ENCODE data around the gene IGF2BP2. TPM values are rescaled to one million over a fixed set of nuclear protein-coding genes. Genes with fewer than 3 reads are reported as not detected.

The IGF2BP2 gene
- total and polyA plus RNA-seq, 2 of the 4 experiments (the other 2 are of a cell fraction), result 23.4 to 88.2 TPM

DNA sequence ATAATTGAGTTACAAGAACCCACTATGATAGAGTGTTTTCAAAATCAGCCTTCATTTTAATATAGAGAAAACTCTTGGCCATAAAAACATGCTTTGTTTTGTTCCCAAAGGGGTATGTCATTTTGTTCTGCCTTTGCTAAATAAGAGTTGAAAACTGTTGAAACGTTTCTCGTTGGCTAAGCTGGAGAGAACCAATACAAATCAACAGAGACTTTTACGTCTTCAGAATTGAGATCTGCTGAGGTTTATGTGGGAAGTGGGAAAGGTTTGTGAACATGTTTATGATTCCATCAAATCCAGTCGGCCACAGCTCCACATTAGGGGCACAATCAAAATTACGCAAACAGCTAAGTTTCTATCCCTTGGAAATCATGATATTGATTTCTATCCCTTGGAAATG lies 102.0 kb downstream of the IGF2BP2 start:
- no peak overlapping the region for H2BK20ac ChIP-seq (ENCODE audit: low read depth, low read length)
- H3K4ac ChIP-seq (ENCODE audit: low read depth, low read length), result no peak overlapping the region
- no peak overlapping the region for H3K18ac ChIP-seq (ENCODE audit: low read depth, low read length)
- H3K36me3 ChIP-seq (ENCODE audit: control insufficient read depth, insufficient read depth, low read length), result peaks cover 6% of the 10 kb centered on the region
- H2BK5ac ChIP-seq (ENCODE audit: low read depth, low read length, poor library complexity, severe bottlenecking), result no peak overlapping the region
- no peak overlapping the region for H3K4me2 ChIP-seq (ENCODE audit: low read depth, low read length)
- no peak overlapping the region for H2BK15ac ChIP-seq (ENCODE audit: low read depth, low read length)
- no peak overlapping the region for H3K9ac ChIP-seq (ENCODE audit: low read depth, low read length)
- DNase-seq (no peak), ATAC-seq (ENCODE audit: low read depth) (no peak)
- H3K4me1 ChIP-seq (ENCODE audit: control insufficient read depth, insufficient read depth, low read length), result peaks cover 24% of the 10 kb centered on the region
- intact Hi-C loops (cut with micrococcal nuclease) (no loop called here), dilution Hi-C loops (cut with HindIII; ENCODE audit: low sequenced_read_pairs, unreplicated experiment) (no loop called here), in situ Hi-C loops (cut with MboI; ENCODE audit: low sequenced_read_pairs) (no loop called here)
- BruUV-seq (replicated peaks), result no TSS peak
- H2AK5ac ChIP-seq (ENCODE audit: low read depth, low read length), result no peak overlapping the region
- H3K4me3 ChIP-seq (ENCODE audit: insufficient read depth, low read depth, low read length), result no peak overlapping the region
- H3K9me3 ChIP-seq (ENCODE audit: control insufficient read depth, insufficient read depth, low read length), result no peaks in the 10 kb centered on the region
- TF ChIP-seq SMC3 (IDR thresholded peaks at IDR 0.05; ENCODE audit: low read depth, low read length) (no peak), MXI1 (IDR thresholded peaks at IDR 0.05; ENCODE audit: borderline replicate concordance, low read depth, low read length) (no peak), POLR2A (IDR thresholded peaks at IDR 0.05; ENCODE audit: low read depth, low read length) (no peak), CHD1 (IDR thresholded peaks at IDR 0.05; ENCODE audit: low read depth, low read length) (no peak)
- TF ChIP-seq, protein P1, sequence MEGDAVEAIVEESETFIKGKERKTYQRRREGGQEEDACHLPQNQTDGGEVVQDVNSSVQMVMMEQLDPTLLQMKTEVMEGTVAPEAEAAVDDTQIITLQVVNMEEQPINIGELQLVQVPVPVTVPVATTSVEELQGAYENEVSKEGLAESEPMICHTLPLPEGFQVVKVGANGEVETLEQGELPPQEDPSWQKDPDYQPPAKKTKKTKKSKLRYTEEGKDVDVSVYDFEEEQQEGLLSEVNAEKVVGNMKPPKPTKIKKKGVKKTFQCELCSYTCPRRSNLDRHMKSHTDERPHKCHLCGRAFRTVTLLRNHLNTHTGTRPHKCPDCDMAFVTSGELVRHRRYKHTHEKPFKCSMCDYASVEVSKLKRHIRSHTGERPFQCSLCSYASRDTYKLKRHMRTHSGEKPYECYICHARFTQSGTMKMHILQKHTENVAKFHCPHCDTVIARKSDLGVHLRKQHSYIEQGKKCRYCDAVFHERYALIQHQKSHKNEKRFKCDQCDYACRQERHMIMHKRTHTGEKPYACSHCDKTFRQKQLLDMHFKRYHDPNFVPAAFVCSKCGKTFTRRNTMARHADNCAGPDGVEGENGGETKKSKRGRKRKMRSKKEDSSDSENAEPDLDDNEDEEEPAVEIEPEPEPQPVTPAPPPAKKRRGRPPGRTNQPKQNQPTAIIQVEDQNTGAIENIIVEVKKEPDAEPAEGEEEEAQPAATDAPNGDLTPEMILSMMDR (conservative IDR thresholded peaks at IDR 0.05; ENCODE audit: low read depth, low read length), result no peak
- no peaks in the 10 kb centered on the region for H3K27me3 ChIP-seq (ENCODE audit: control insufficient read depth, insufficient read depth, low read length)
- H3K79me1 ChIP-seq (ENCODE audit: low read depth in 1 of 2, low read length in 2 of 2), result peaks cover 44 to 90% of the 10 kb centered on the region in 2 experiments
- H3K14ac ChIP-seq (replicated peaks; ENCODE audit: low read depth, low read length), result no peak overlapping the region
- CTCF ChIA-PET, result interaction anchor here (1.2 kb wide), 1 partner anchor 63 kb away, joined by 3 read pairs; no protein-coding TSS in a partner anchor
- H4K91ac ChIP-seq (ENCODE audit: insufficient read depth, low read depth, low read length), result no peak overlapping the region
- no peak overlapping the region for H3K23ac ChIP-seq (ENCODE audit: low read depth, low read length)
- H3K56ac ChIP-seq (ENCODE audit: extremely low read depth, insufficient read depth, low read length), result no peak overlapping the region
- WGBS, 2 experiments (ENCODE audit: extremely low coverage in 2 of 2, insufficient read length in 1 of 2), result no CpG with 5 or more reads among the region's 5 CpGs
- no peak overlapping the region for H2BK120ac ChIP-seq (ENCODE audit: low read depth, low read length)
- H4K8ac ChIP-seq (ENCODE audit: low read depth in 2 of 2, low read length in 2 of 2), result no peak overlapping the region
- H3K27ac ChIP-seq (ENCODE audit: insufficient read depth, low read length), result no peak overlapping the region
- H4K5ac ChIP-seq (ENCODE audit: low read depth, low read length), result no peak overlapping the region
- peaks cover 32% of the 10 kb centered on the region for H3K9me1 ChIP-seq (ENCODE audit: insufficient read depth, low read length)
- H4K20me1 ChIP-seq (ENCODE audit: insufficient read depth, low read length), result peaks cover 53% of the 10 kb centered on the region
- no peak overlapping the region for H2AFZ ChIP-seq (replicated peaks; ENCODE audit: low read length, poor library complexity)
- POLR2A ChIA-PET (ENCODE audit: unreplicated experiment), result no interaction called here
- H2AK9ac ChIP-seq (replicated peaks; ENCODE audit: low read depth, low read length, poor library complexity), result no peak overlapping the region
